Peyer's patch (tissue), 4 donors: Measurements from ENCODE around the gene SCN3B.

Source experiments
- CTCF ChIP-seq, 6 experiments: fragments of 450-650 bp in 4 of 6; fragments of 200-600 bp in 2 of 6; sonication (generic) in 1 of 6; IDR thresholded peaks; one replicate each; pipeline ENCODE4 v1.5.1; 2017 to 2019; ENCODE audit warnings: antibody characterized with exemption in 6 of 6, mild to moderate bottlenecking in 3 of 6, moderate library complexity in 1 of 6
- POLR2A ChIP-seq, 2 donors: fragments of 450-650 bp; IDR thresholded peaks; one replicate each; pipeline ENCODE4 v1.5.1; 2017; ENCODE audit warnings: antibody characterized with exemption in 2 of 2, mild to moderate bottlenecking in 2 of 2, moderate library complexity in 2 of 2

DNA sequence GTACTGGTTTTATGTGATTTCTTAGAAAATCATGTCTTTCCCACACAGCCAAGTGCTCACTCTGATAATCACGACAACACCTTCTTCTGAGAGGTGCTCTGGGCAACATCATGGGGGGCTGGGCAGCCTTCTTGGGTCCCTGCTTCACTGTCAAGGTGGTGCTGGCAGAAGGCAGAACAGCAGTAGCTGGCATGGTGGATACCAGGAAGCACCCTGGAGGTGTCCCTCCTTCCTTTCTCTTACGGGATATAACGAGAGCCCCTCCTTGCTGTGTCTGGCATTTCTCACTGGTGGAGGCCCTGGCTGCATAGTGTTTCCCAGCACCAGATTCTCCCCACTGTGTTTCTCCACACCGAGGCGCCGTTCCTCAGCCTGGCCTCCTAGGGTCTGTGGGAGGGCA lies 60.9 kb downstream of the SCN3B start:
- TF ChIP-seq CTCF (IDR thresholded peaks at IDR 0.05): no peak
- TF ChIP-seq POLR2A (IDR thresholded peaks at IDR 0.05): no peak
